ENCODE measurements around the gene GNG7. TPM values are rescaled to one million over a fixed set of nuclear protein-coding genes. Genes with fewer than 3 reads are reported as not detected.
"Not testable (repeated sequence)": the region's sequence is repeated elsewhere in the genome, so short reads cannot be mapped to it uniquely, and the experiment has no call there.

The GNG7 gene
- total RNA-seq, 1 donor from 2014 or later, result 0.06 TPM

DNA sequence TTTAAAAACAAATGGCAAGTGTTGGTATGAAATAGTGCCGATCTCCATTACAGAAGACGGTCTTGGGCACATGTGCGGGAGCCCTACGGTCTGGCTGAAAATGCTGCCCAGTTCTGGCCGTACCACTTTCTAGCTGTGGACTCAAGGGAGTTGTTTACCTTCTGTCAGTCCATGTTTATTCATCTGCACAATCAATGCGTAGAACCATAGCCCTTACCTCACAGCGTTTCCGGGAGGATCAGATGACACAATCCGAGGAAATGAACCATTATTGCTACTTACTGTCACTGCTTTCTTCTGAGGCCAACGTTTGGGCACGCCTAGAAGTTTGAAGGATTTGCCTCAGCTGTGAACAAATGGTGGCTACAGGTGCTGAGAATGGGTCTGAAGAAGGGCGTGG, 195.4 kb downstream of the GNG7 start:
- TF ChIP-seq, protein P1, sequence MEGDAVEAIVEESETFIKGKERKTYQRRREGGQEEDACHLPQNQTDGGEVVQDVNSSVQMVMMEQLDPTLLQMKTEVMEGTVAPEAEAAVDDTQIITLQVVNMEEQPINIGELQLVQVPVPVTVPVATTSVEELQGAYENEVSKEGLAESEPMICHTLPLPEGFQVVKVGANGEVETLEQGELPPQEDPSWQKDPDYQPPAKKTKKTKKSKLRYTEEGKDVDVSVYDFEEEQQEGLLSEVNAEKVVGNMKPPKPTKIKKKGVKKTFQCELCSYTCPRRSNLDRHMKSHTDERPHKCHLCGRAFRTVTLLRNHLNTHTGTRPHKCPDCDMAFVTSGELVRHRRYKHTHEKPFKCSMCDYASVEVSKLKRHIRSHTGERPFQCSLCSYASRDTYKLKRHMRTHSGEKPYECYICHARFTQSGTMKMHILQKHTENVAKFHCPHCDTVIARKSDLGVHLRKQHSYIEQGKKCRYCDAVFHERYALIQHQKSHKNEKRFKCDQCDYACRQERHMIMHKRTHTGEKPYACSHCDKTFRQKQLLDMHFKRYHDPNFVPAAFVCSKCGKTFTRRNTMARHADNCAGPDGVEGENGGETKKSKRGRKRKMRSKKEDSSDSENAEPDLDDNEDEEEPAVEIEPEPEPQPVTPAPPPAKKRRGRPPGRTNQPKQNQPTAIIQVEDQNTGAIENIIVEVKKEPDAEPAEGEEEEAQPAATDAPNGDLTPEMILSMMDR (conservative IDR thresholded peaks at IDR 0.05; ENCODE audit: low read depth, low read length), result no peak
- DNase-seq (ENCODE audit: low read depth), result peak; percentile 29
- H3K4me3 ChIP-seq (ENCODE audit: low read depth, low read length), result peak overlapping the region; percentile 25

DNA sequence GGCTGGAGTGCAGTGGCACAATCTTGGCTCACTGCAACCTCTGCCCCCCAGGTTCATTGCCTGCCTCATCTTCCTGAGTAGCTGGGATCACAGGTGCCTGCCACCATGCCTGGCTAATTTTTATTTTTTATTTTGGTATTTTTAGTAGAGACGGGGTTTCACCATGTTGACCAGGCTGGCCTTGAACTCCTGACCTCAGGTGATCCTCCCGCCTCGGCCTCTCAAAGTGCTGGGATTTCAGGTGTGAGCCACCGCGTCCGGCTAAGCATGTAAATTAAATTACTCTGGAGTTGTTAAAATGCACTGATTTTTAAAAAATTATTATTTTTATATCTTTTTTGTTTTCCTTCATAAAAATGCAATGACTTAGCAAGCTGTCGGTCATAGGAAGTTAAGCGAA, 195.8 kb downstream of the GNG7 start:
- H3K4me3 ChIP-seq (ENCODE audit: low read depth, low read length), result peak overlapping the region; percentile 25
- not testable (repeated sequence) for DNase-seq (ENCODE audit: low read depth)

DNA sequence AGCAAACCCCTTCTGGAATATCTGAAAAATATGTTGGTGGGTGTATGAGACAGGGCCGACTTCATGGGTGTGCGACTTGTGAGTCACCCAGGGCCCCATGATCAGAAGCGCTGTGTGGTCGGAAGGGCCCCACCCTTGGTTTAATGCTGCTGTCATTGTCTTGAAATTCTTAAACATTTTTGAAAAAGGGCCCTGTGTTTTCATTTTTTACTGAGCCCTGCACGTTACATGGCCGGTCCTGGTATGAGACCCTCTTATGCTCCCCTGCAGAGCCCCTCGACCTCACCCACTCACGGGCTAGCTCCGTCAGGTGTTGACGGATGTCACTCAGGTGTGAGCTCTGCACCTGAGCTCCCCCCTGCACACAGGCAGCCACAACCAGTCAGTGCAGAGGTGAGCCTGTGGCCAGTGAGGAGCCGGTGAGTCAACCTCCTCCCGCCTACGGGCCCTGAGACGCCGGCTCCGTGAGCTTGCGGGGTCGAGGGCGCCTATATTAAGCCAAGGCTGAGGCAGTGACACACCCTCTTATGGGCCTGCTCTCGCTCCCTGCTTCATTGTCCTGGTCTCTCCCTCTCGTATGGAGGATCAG, 198.9 kb downstream of the GNG7 start:
- DNase-seq (ENCODE audit: low read depth), result no peak
- H3K4me3 ChIP-seq (ENCODE audit: low read depth, low read length), result no peak overlapping the region
- TF ChIP-seq, protein P1 (conservative IDR thresholded peaks at IDR 0.05; ENCODE audit: low read depth, low read length), result no peak

DNA sequence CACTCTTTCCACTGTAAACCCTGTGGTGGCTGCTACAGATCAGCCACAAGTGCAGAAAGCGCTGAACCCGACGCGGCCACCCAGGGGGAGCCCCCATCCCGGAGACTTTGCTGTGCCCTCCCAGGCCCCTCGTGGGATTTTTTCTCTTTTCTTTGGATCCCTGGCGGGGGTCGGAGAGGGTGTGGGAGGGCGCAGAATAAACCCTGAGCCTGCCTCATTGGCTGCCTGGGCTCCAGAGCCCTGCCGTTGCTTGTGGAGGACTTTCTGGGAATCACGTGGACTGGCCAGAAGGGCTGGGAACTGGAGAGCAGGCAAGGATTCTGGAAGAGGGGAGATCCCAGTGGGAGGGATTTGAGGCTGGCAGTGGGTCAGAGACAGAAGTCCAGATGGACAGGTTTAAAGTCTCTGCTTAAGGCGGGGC, 201.6 kb downstream of the GNG7 start:
- DNase-seq (ENCODE audit: low read depth), result no peak
- H3K4me3 ChIP-seq (ENCODE audit: low read depth, low read length), result no peak overlapping the region
- TF ChIP-seq, protein P1 (conservative IDR thresholded peaks at IDR 0.05; ENCODE audit: low read depth, low read length), result no peak

DNA sequence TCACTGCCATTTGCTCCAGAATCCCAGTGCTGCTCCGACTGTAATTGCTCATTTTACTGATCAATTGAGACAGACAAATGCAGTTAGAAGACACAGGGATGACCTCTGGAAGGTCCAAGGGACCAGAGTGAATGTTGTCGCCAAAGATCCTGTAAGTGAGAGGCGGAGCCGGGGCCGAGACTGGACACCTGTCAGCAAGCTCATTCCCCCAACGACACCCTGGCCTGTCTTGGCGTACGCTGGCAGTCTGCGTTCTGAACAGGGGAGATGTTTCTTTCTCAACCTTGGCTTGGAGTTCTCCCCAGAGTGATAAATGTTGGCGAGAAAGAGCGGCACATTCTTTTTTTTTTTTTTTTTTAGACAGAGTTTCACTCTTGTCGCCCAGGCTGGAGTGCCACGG, 202.3 kb downstream of the GNG7 start:
- TF ChIP-seq, protein P1 (conservative IDR thresholded peaks at IDR 0.05; ENCODE audit: low read depth, low read length), result no peak
- no peak for DNase-seq (ENCODE audit: low read depth)
- H3K4me3 ChIP-seq (ENCODE audit: low read depth, low read length), result no peak overlapping the region

DNA sequence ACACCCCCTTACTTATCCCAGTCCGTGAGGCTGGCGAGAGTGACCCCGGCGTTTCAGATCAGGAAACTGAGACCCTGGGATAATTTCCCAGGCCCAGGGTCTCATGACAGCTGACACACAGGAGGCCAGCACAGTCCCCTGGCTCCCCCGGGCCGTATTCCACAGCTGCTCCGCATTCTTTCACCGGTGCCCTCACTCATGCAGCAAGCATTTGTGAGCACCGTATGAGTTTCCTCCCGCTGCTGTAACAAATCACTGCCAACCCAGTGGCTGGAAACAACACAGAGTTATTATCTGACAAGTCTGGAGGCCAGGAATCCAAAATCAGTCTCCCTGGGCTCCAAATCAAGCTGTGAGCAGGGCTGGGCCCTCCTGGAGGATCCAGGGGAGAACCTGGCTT, 205.3 kb downstream of the GNG7 start:
- DNase-seq (ENCODE audit: low read depth), result no peak
- no peak overlapping the region for H3K4me3 ChIP-seq (ENCODE audit: low read depth, low read length)
- TF ChIP-seq, protein P1 (conservative IDR thresholded peaks at IDR 0.05; ENCODE audit: low read depth, low read length), result no peak

DNA sequence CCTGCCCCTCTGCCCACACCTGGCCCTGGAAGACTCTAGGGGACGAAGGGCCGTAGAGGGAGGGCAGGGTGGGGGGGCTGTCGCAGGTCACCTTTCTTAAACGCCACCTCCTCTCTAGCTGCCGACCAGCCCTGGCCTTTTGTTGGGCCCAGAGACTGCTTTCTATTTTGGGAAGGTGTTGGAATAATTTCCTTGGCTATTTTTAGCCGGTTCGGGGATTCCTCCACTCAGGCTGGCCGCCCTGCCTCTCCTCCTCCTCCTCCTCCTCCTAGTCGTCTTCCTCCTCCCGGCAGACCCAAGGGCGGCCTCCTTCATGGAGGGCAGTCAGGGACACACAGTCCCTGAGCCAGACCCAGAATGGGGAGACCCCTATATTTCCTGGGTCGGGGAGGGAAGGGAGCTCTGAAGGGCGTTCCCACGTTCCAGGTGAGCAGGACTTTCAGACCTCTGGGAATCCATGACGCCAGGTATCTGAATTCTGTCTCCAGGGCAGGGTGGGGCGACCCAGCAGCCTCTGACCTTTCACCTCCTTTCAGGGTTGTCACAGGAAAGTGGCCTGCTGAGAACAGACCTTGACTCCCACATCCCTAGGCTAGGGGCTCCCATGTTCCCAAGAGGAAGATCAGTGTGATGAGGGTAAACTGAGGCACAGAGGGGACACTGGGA, 206.7 kb downstream of the GNG7 start:
- H3K4me3 ChIP-seq (ENCODE audit: low read depth, low read length), result no peak overlapping the region
- DNase-seq (ENCODE audit: low read depth), result no peak
- TF ChIP-seq, protein P1 (conservative IDR thresholded peaks at IDR 0.05; ENCODE audit: low read depth, low read length), result no peak

All from epithelial cell of proximal tubule (primary cell).